WTC11 (cell line): Measurements from ENCODE around the gene IRF3. TPM values are rescaled to one million over a fixed set of nuclear protein-coding genes. Genes with fewer than 3 reads are reported as not detected.

Source experiments
- ATAC-seq: fragments of 200-7000 bp; cut with Tn5 transposase; 2 replicates; pipeline ENCODE4 v1.10.0; 2021; ENCODE audit warnings: mild to moderate bottlenecking, moderate library complexity
- CTCF ChIA-PET: fragments of 300-600 bp; sonication (Branson Sonifier 250); formaldehyde crosslinking; loops from one replicate; lab custom pipeline; 2021; ENCODE audit warnings: antibody characterized with exemption; lab: Charles Lee
- POLR2A ChIA-PET: fragments of 350-600 bp; sonication (Branson Sonifier 250); formaldehyde crosslinking; loops from one replicate; lab custom pipeline; 2021; ENCODE audit warnings: antibody characterized with exemption; lab: Charles Lee
- DNase-seq: peaks from one replicate; pipeline ENCODE4 v3.0.0; 2021; ENCODE audit warnings: low spot score
- H3K27ac Mint-ChIP-seq: 2 replicates; pipeline ENCODE4 v1.8.0; 2021; ENCODE audit warnings: mixed read lengths
- H3K27me3 Mint-ChIP-seq: 2 replicates; pipeline ENCODE4 v1.8.0; 2021; ENCODE audit warnings: low read depth, mild to moderate bottlenecking, moderate library complexity, mixed read lengths
- H3K36me3 Mint-ChIP-seq: 2 replicates; pipeline ENCODE4 v1.8.0; 2021; ENCODE audit warnings: mixed read lengths
- H3K4me1 Mint-ChIP-seq: 2 replicates; pipeline ENCODE4 v1.8.0; 2022; ENCODE audit warnings: mixed read lengths
- H3K4me3 Mint-ChIP-seq: 2 replicates; pipeline ENCODE4 v1.8.0; 2021; ENCODE audit warnings: mild to moderate bottlenecking, moderate library complexity, mixed read lengths
- H3K9me3 Mint-ChIP-seq: 2 replicates; pipeline ENCODE4 v1.8.0; 2021; ENCODE audit warnings: mixed read lengths
- AFF4 ChIP-seq: sonication (generic); formaldehyde crosslinking; IDR thresholded peaks from 2 replicates; pipeline ENCODE4 v1.8.1; 2023; ENCODE audit warnings: mild to moderate bottlenecking, missing genetic modification reagents, borderline replicate concordance
- ERG ChIP-seq: fragments of 250-450 bp; sonication (Bioruptor Pico); IDR thresholded peaks from 2 replicates; pipeline ENCODE4 v1.8.0; 2021; ENCODE audit warnings: mild to moderate bottlenecking
- FOXP4 ChIP-seq: sonication (generic); formaldehyde crosslinking; IDR thresholded peaks from 2 replicates; pipeline ENCODE4 v1.8.0; 2022; ENCODE audit warnings: mild to moderate bottlenecking, missing genetic modification reagents
- GRHL2 ChIP-seq: fragments of 250-450 bp; sonication (Bioruptor Pico); IDR thresholded peaks from 2 replicates; pipeline ENCODE4 v1.8.0; 2022; ENCODE audit warnings: mild to moderate bottlenecking, moderate library complexity; ENCODE audit not compliant: insufficient replicate concordance, severe bottlenecking
- JAZF1 ChIP-seq: fragments of 250-450 bp; sonication (Bioruptor Pico); IDR thresholded peaks from 2 replicates; pipeline ENCODE4 v1.9.0; 2021; ENCODE audit warnings: moderate library complexity, mild to moderate bottlenecking, inconsistent platforms
- JUN ChIP-seq: sonication (generic); formaldehyde crosslinking; IDR thresholded peaks from 2 replicates; pipeline ENCODE4 v1.8.0; 2023; ENCODE audit warnings: mild to moderate bottlenecking, missing genetic modification reagents
- NFATC4 ChIP-seq: fragments of 250-450 bp; sonication (Bioruptor Pico); IDR thresholded peaks from 2 replicates; pipeline ENCODE4 v1.9.0; 2021; ENCODE audit warnings: mild to moderate bottlenecking
- PRDM15 ChIP-seq: sonication (generic); formaldehyde crosslinking; IDR thresholded peaks from 2 replicates; pipeline ENCODE4 v1.8.0; 2022; ENCODE audit warnings: missing genetic modification reagents
- SMAD3 ChIP-seq: sonication (generic); formaldehyde crosslinking; IDR thresholded peaks from 2 replicates; pipeline ENCODE4 v1.8.0; 2022; ENCODE audit warnings: missing genetic modification reagents, mild to moderate bottlenecking, borderline replicate concordance
- SMAD4 ChIP-seq: sonication (generic); formaldehyde crosslinking; IDR thresholded peaks from 2 replicates; pipeline ENCODE4 v1.8.0; 2022; ENCODE audit warnings: mild to moderate bottlenecking, missing genetic modification reagents
- SOX15 ChIP-seq: fragments of 250-450 bp; sonication (Bioruptor Pico); IDR thresholded peaks from 2 replicates; pipeline ENCODE4 v1.9.0; 2021; ENCODE audit warnings: mild to moderate bottlenecking
- SP1 ChIP-seq: sonication (generic); formaldehyde crosslinking; conservative IDR thresholded peaks from 2 replicates; pipeline ENCODE4 v1.8.1; 2022; ENCODE audit warnings: missing genetic modification reagents
- ZNF512 ChIP-seq: sonication (generic); formaldehyde crosslinking; IDR thresholded peaks from 2 replicates; pipeline ENCODE4 v1.8.1; 2022; ENCODE audit warnings: missing genetic modification reagents, borderline replicate concordance
- ZNF532 ChIP-seq: fragments of 250-450 bp; sonication (Bioruptor Pico); IDR thresholded peaks from 2 replicates; pipeline ENCODE4 v1.9.0; 2021; ENCODE audit warnings: mild to moderate bottlenecking, borderline replicate concordance
- total RNA-seq: library from RNA; stranded (reverse); gene quantifications from 3 replicates; pipeline ENCODE4 v1.2.3, GENCODE V29; 2021

IRF3 gene
- total RNA-seq, 1 experiment from 2014 or later, result 165 TPM

- TF ChIP-seq FOXP4 (CRISPR knock-in tag) (no peak), SP1 (CRISPR knock-in tag) (no peak)
Measured at GRCh38 chr19:49713236-49713845, 47.7 kb upstream of the IRF3 start (continued).

- Mint-ChIP-seq H3K9me3 (peaks cover 6% of the 10 kb centered on the region; the same call in 1 of the 2 replicates), H3K36me3 (peaks cover 43% of the 10 kb centered on the region), H3K27ac (no peak overlapping the region), H3K4me3 (no peak overlapping the region; the same call in 1 of the 2 replicates)
- ATAC-seq, result peak; percentile 98
- peak; percentile 93 for DNase-seq
- CTCF ChIA-PET, result no interaction called here
- POLR2A ChIA-PET, result no interaction called here
- peak; percentile 89 for TF ChIP-seq PRDM15
- no peak for TF ChIP-seq JAZF1 (CRISPR knock-in tag)
- TF ChIP-seq, all 79 proteins: peak for 1
- no peaks in the 10 kb centered on the region; the same call in 1 of the 2 replicates for H3K27me3 Mint-ChIP-seq
- H3K4me1 Mint-ChIP-seq, result 0 out of 2 replicates have a peak, but pooled peaks cover 4% of the 10 kb centered on the region
Measured at GRCh38 chr19:49712397-49712859, 46.8 kb upstream of the IRF3 start.

- ChIA-PET POLR2A (no interaction called here), CTCF (no interaction called here)
- H3K36me3 Mint-ChIP-seq, result peaks cover 52% of the 10 kb centered on the region
- H3K4me3 Mint-ChIP-seq, result no peak overlapping the region
- peaks cover 6% of the 10 kb centered on the region; the same call in 1 of the 2 replicates for H3K9me3 Mint-ChIP-seq
- H3K27ac Mint-ChIP-seq, result no peak overlapping the region
- DNase-seq (no peak), ATAC-seq (no peak)
- H3K27me3 Mint-ChIP-seq, result no peaks in the 10 kb centered on the region; the same call in 1 of the 2 replicates
- H3K4me1 Mint-ChIP-seq, result 0 out of 2 replicates have a peak, but pooled peaks cover 4% of the 10 kb centered on the region
- TF ChIP-seq ZNF532 (CRISPR knock-in tag), result no peak
- TF ChIP-seq GRHL2 (CRISPR knock-in tag), result no peak
- TF ChIP-seq ERG (CRISPR knock-in tag), result no peak
- TF ChIP-seq NFATC4 (CRISPR knock-in tag), result no peak
- TF ChIP-seq SMAD3 (CRISPR knock-in tag), result no peak
- TF ChIP-seq JUN (CRISPR knock-in tag), result no peak
- TF ChIP-seq AFF4 (CRISPR knock-in tag), result no peak
- no peak for TF ChIP-seq ZNF512 (CRISPR knock-in tag)
- TF ChIP-seq SMAD4 (CRISPR knock-in tag), result no peak
- no peak for TF ChIP-seq JAZF1 (CRISPR knock-in tag)
- no peak for TF ChIP-seq SOX15 (CRISPR knock-in tag)
Measured at GRCh38 chr19:49710372-49710951, 44.8 kb upstream of the IRF3 start.
